Left lung (tissue), 10 donors: Measurements from ENCODE around the gene NID2. TPM values are rescaled to one million over a fixed set of nuclear protein-coding genes. Genes with fewer than 3 reads are reported as not detected.

Source experiments
- ATAC-seq: fragments of 200-7000 bp; cut with Tn5 transposase; one replicate; pipeline ENCODE4 v1.9.1; 2020; ENCODE audit warnings: moderate library complexity
- DNase-seq, 4 donors: peaks; one replicate each; pipeline ENCODE4 v3.0.0-alpha.2; 2013 to 2020
- H3K27ac ChIP-seq, 2 donors: fragments of 200-600 bp; sonication (generic) in 1 of 2; one replicate each; pipeline versions ENCODE4 v1.5.0 to v1.8.0; 2020 to 2021
- H3K27me3 ChIP-seq, 2 donors: fragments of 200-600 bp; sonication (generic) in 1 of 2; one replicate each; pipeline versions ENCODE4 v1.5.0 to v1.8.0; 2020 to 2021
- H3K36me3 ChIP-seq, 2 donors: fragments of 200-600 bp; sonication (generic) in 1 of 2; one replicate each; pipeline versions ENCODE4 v1.5.0 to v1.8.0; 2020 to 2021
- H3K4me1 ChIP-seq, 2 donors: fragments of 200-600 bp; one replicate each; pipeline ENCODE4 v1.8.0; 2021
- H3K4me3 ChIP-seq, 2 donors: fragments of 200-600 bp; sonication (generic) in 1 of 2; one replicate each; pipeline versions ENCODE4 v1.5.0 to v1.8.0; 2020 to 2021; ENCODE audit warnings: mild to moderate bottlenecking in 1 of 2
- H3K9me3 ChIP-seq, 2 donors: fragments of 200-600 bp; sonication (generic) in 1 of 2; one replicate each; pipeline versions ENCODE4 v1.5.0 to v1.8.0; 2020 to 2021
- intact Hi-C, 2 donors: fragments of 100-400 bp; cut with DNase I; formaldehyde crosslinking; loops; one replicate each; pipeline versions ENCODE4 v1.11.2 to v1.14.2; 2022
- polyA plus RNA-seq, 6 donors: library from polyadenylated mRNA; unstranded; fragments of 120-200 nt; gene quantifications; one replicate each; pipeline ENCODE4 v1.2.1, GENCODE V29; 2013; ENCODE audit not compliant: insufficient read length in 6 of 6
- total RNA-seq, 2 donors: library from RNA; stranded (reverse); fragmentation: NEBNext Ultra II Directional; extraction: Animal tissue kit (Norgen Biotek cat#: 25700); gene quantifications; one replicate each; pipeline ENCODE4 v1.2.1, GENCODE V29; 2021
- TF ChIP-seq, protein P1 (sequence below), 2 donors: fragments of 200-600 bp; sonication (generic) in 1 of 2; IDR thresholded peaks; one replicate each; pipeline versions ENCODE4 v1.5.0 to v1.8.0; 2021; ENCODE audit warnings: antibody characterized with exemption in 2 of 2
- donor health status: DM: no; HTN: yes; CAD: no.
- donor health status: DM: no; HTN: no; CAD: no.

The NID2 gene
- total and polyA plus RNA-seq, 8 donors: 25.0 to 593 (median 235) TPM

- peaks cover 24 to 48% of the 10 kb centered on the region in 2 donors for H3K27me3 ChIP-seq
- no peaks in the 10 kb centered on the region for H3K36me3 ChIP-seq
- ATAC-seq (no peak), DNase-seq (no peak)
- intact Hi-C loops: no loop called here
- no peak overlapping the region for H3K4me3 ChIP-seq
- TF ChIP-seq, protein P1, sequence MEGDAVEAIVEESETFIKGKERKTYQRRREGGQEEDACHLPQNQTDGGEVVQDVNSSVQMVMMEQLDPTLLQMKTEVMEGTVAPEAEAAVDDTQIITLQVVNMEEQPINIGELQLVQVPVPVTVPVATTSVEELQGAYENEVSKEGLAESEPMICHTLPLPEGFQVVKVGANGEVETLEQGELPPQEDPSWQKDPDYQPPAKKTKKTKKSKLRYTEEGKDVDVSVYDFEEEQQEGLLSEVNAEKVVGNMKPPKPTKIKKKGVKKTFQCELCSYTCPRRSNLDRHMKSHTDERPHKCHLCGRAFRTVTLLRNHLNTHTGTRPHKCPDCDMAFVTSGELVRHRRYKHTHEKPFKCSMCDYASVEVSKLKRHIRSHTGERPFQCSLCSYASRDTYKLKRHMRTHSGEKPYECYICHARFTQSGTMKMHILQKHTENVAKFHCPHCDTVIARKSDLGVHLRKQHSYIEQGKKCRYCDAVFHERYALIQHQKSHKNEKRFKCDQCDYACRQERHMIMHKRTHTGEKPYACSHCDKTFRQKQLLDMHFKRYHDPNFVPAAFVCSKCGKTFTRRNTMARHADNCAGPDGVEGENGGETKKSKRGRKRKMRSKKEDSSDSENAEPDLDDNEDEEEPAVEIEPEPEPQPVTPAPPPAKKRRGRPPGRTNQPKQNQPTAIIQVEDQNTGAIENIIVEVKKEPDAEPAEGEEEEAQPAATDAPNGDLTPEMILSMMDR (IDR thresholded peaks at IDR 0.05): no peak
- peaks cover 3 to 26% of the 10 kb centered on the region in 2 donors for H3K4me1 ChIP-seq
- no peak overlapping the region for H3K27ac ChIP-seq
- H3K9me3 ChIP-seq: no peaks in the 10 kb centered on the region
Observed at GRCh38 chr14:52072266-52072780, 3.5 kb upstream of the NID2 start.

- TF ChIP-seq, protein P1 (IDR thresholded peaks at IDR 0.05): peak in 1 of 2 donors; percentile 10
- DNase-seq (peak in 1 of 4 donors; percentile 62), ATAC-seq (no peak)
- Histone ChIP-seq H3K9me3 (no peaks in the 10 kb centered on the region), H3K36me3 (no peaks in the 10 kb centered on the region), H3K27ac (no peak overlapping the region), H3K4me1 (peaks cover 4 to 26% of the 10 kb centered on the region in 2 donors), H3K27me3 (peaks cover 29 to 55% of the 10 kb centered on the region in 2 donors), H3K4me3 (no peak overlapping the region)
- intact Hi-C loops: no loop called here
Observed at GRCh38 chr14:52071675-52072074, 2.8 kb upstream of the NID2 start.

DNA sequence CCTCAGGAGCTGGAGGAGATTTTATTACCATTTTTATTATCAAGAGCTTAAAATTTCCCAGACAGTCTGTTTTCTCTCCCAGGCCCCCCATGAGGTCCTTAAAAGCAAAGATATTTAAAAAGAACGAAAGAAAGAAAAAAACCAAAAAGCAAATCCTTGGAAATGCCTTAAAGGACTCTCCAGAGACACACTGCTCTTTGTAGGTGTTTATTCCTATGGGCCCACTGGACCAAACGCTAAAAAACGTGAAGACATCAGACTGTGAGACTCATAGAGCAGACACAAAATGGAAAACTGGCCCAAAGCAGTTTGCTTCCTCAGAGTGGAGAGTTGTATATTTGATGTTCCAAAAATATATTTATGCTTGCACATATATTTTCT lies 1.2 kb upstream of the NID2 start:
- H3K4me3 ChIP-seq: no peak overlapping the region
- intact Hi-C loops: no loop called here
- no peaks in the 10 kb centered on the region for H3K9me3 ChIP-seq
- peaks cover 29 to 63% of the 10 kb centered on the region in 2 donors for H3K27me3 ChIP-seq
- no peak overlapping the region for H3K27ac ChIP-seq
- H3K4me1 ChIP-seq: peaks cover 4 to 26% of the 10 kb centered on the region in 2 donors
- TF ChIP-seq, protein P1 (IDR thresholded peaks at IDR 0.05): no peak
- no peaks in the 10 kb centered on the region for H3K36me3 ChIP-seq
- ATAC-seq: no peak
- DNase-seq: no peak

GRCh38 chr14:52069307-52070050 lies 620 bp upstream of the NID2 start:
- peak in 3 of 4 donors; percentile 46 to 79 (median 49) for DNase-seq
- no peaks in the 10 kb centered on the region for H3K36me3 ChIP-seq
- peak; percentile 64 for ATAC-seq
- TF ChIP-seq, protein P1 (IDR thresholded peaks at IDR 0.05): no peak
- intact Hi-C loops: loop anchor here in 1 of 2 donors (10.0 kb wide), 1 partner anchor 65 kb away; no protein-coding TSS in a partner anchor
- H3K4me1 ChIP-seq: peaks cover 4 to 26% of the 10 kb centered on the region in 2 donors
- H3K9me3 ChIP-seq: no peaks in the 10 kb centered on the region
- peak overlapping the region; percentile 57 to 81 for H3K27ac ChIP-seq
- H3K4me3 ChIP-seq: peak overlapping the region; percentile 46 to 50
- peaks cover 29 to 63% of the 10 kb centered on the region in 2 donors for H3K27me3 ChIP-seq
